A549 (cell line): ENCODE results near the gene DEFB127. TPM values are rescaled to one million over a fixed set of nuclear protein-coding genes. Genes with fewer than 3 reads are reported as not detected.

Experiments used
- ATAC-seq, 2 experiments: fragments of 200-7000 bp in 1 of 2; fragments of >200 bp in 1 of 2; cut with Nextera tagmentation in 1 of 2; cut with Tn5 transposase in 1 of 2; 3 replicates each; pipeline versions ENCODE4 v1.8.0 to v1.9.1; 2018 to 2020; ENCODE audit warnings: mild to moderate bottlenecking in 1 of 2, moderate library complexity in 1 of 2
- CTCF ChIA-PET: fragments of 300-600 bp; sonication (Branson Sonifier 250); formaldehyde crosslinking; extraction: SDS; loops from one replicate; lab custom pipeline; 2021; ENCODE audit warnings: antibody characterized with exemption, inconsistent platforms; lab: Yijun Ruan, JAX
- POLR2A ChIA-PET: fragments of 350-600 bp; formaldehyde crosslinking; extraction: SDS; loops from one replicate; lab custom pipeline; 2021; ENCODE audit warnings: antibody characterized with exemption, inconsistent platforms; lab: Yijun Ruan, JAX
- DNase-seq, 2 experiments: peaks; one replicate each; pipeline versions ENCODE4 v3.0.0 to v3.0.0-alpha.2; 2011 to 2016; ENCODE audit warnings: low read depth in 1 of 2, low spot score in 1 of 2
- FAIRE-seq: peaks from 2 replicates; lab custom pipeline; 2011; peaks lifted over from hg19 to GRCh38; lab: Jason Lieb, UNC
- H3K27ac ChIP-seq, 2 experiments: fragments of >200 bp; sonication (Bioruptor Twin); formaldehyde crosslinking; 3 replicates each; pipeline ENCODE4 v1.5.1; 2016 to 2017
- H3K4me1 ChIP-seq: fragments of >200 bp; sonication (Bioruptor Twin); formaldehyde crosslinking; 3 replicates; pipeline ENCODE4 v1.6.1; 2016
- H3K4me2 ChIP-seq: fragments of >200 bp; sonication (Bioruptor Twin); formaldehyde crosslinking; 3 replicates; pipeline ENCODE4 v1.6.1; 2016
- H3K4me3 ChIP-seq: fragments of >200 bp; sonication (Bioruptor Twin); formaldehyde crosslinking; 3 replicates; pipeline ENCODE4 v1.5.1; 2016
- H3K9me3 ChIP-seq: fragments of >200 bp; sonication (Bioruptor Twin); formaldehyde crosslinking; 3 replicates; pipeline ENCODE4 v1.6.1; 2016
- CBX8 ChIP-seq: fragments of 200-600 bp; sonication (generic); IDR thresholded peaks from 2 replicates; pipeline ENCODE4 v1.6.1; 2016
- CHD2 ChIP-seq: fragments of 150-350 bp; IDR thresholded peaks from 2 replicates; pipeline ENCODE4 v1.6.1; 2014; ENCODE audit warnings: low read length; ENCODE audit not compliant: partially characterized antibody
- CHD4 ChIP-seq: fragments of 200-600 bp; sonication (generic); IDR thresholded peaks from 2 replicates; pipeline ENCODE4 v1.6.1; 2016; ENCODE audit warnings: antibody characterized with exemption, mild to moderate bottlenecking, borderline replicate concordance
- EHF ChIP-seq: fragments of 250-450 bp; sonication (Bioruptor Pico); IDR thresholded peaks from 2 replicates; pipeline ENCODE4 v1.5.0; 2020; ENCODE audit warnings: mild to moderate bottlenecking
- FOXS1 ChIP-seq: fragments of 250-450 bp; sonication (Bioruptor Pico); IDR thresholded peaks from 2 replicates; pipeline ENCODE4 v1.5.0; 2020; ENCODE audit warnings: mild to moderate bottlenecking, moderate library complexity
- GATA3 ChIP-seq: IDR thresholded peaks from 2 replicates; pipeline ENCODE4 v1.6.1; 2012; ENCODE audit warnings: borderline replicate concordance
- HDAC2 ChIP-seq: fragments of 200-600 bp; sonication (generic); IDR thresholded peaks from 2 replicates; pipeline ENCODE4 v1.6.1; 2016
- HEYL ChIP-seq: fragments of 250-450 bp; sonication (Bioruptor Pico); IDR thresholded peaks from 2 replicates; pipeline ENCODE4 v1.8.0; 2021; ENCODE audit warnings: mild to moderate bottlenecking, moderate library complexity
- HOXB13 ChIP-seq: fragments of 250-450 bp; sonication (Bioruptor Pico); IDR thresholded peaks from 2 replicates; pipeline ENCODE4 v1.5.0; 2020; ENCODE audit warnings: low read depth, mild to moderate bottlenecking, moderate library complexity
- KDM1A ChIP-seq: fragments of 200-600 bp; sonication (generic); IDR thresholded peaks from 2 replicates; pipeline ENCODE4 v1.6.1; 2016; ENCODE audit warnings: low read depth, mild to moderate bottlenecking
- KDM5A ChIP-seq: fragments of 200-600 bp; sonication (generic); IDR thresholded peaks from 2 replicates; pipeline ENCODE4 v1.6.1; 2016; ENCODE audit warnings: antibody characterized with exemption, mild to moderate bottlenecking
- MAFK ChIP-seq: fragments of 450-650 bp; IDR thresholded peaks from 2 replicates; pipeline ENCODE4 v1.6.1; 2014; ENCODE audit not compliant: partially characterized antibody
- MAZ ChIP-seq: fragments of 150-350 bp; IDR thresholded peaks from 2 replicates; pipeline ENCODE4 v1.6.1; 2014; ENCODE audit warnings: antibody characterized with exemption, low read depth, low read length, borderline replicate concordance
- NFE2L2 ChIP-seq: fragments of 150-350 bp; conservative IDR thresholded peaks from 2 replicates; pipeline ENCODE4 v1.6.1; 2014; ENCODE audit warnings: low read length
- POLR2A ChIP-seq: IDR thresholded peaks from 2 replicates; pipeline ENCODE4 v1.6.1; 2012; ENCODE audit warnings: mild to moderate bottlenecking, low read length
- POLR2AphosphoS2 ChIP-seq: conservative IDR thresholded peaks from 2 replicates; pipeline ENCODE4 v1.6.1; 2012; ENCODE audit warnings: low read length, improper control_type of control experiment, inconsistent platforms
- RARB ChIP-seq: fragments of 250-450 bp; sonication (Bioruptor Pico); IDR thresholded peaks from 2 replicates; pipeline ENCODE4 v1.8.0; 2021; ENCODE audit warnings: mild to moderate bottlenecking, moderate library complexity
- RFX5 ChIP-seq: fragments of 450-650 bp; IDR thresholded peaks from 2 replicates; pipeline ENCODE4 v1.7.1; 2014; ENCODE audit warnings: antibody characterized with exemption, mild to moderate bottlenecking, moderate library complexity
- SMC3 ChIP-seq: fragments of >200 bp; sonication (Bioruptor Twin); formaldehyde crosslinking; IDR thresholded peaks from 3 replicates; pipeline ENCODE4 v1.6.1; 2018; ENCODE audit warnings: inconsistent platforms
- TFCP2L1 ChIP-seq: fragments of 250-450 bp; sonication (Bioruptor Pico); IDR thresholded peaks from 2 replicates; pipeline ENCODE4 v1.5.0; 2021; ENCODE audit warnings: mild to moderate bottlenecking
- TP53 ChIP-seq: fragments of 250-450 bp; sonication (Bioruptor Pico); IDR thresholded peaks from 2 replicates; pipeline ENCODE4 v1.5.0; 2021; ENCODE audit warnings: mild to moderate bottlenecking, moderate library complexity
- ZC3H11A ChIP-seq: fragments of 450-650 bp; IDR thresholded peaks from 2 replicates; pipeline ENCODE4 v1.6.1; 2014; ENCODE audit warnings: antibody characterized with exemption, mild to moderate bottlenecking
- WGBS: methylation state at CpG from one replicate; pipeline ENCODE4 v1.1.6; 2017; ENCODE audit errors: missing lambda C conversion rate; 5-methylcytosine and 5-hydroxymethylcytosine counted together
- polyA plus RNA-seq, 4 experiments: library from polyadenylated mRNA; depleted of rRNA in 3 of 4; stranded (reverse); fragments of >200 nt; fragmentation: RNase III in 1 of 4; extraction: RNeasy Plus Mini Kit Qiagen cat#74134 plus additional on column Dnase treatment in 1 of 4; gene quantifications; 2 replicates in 3 of 4; 3 replicates in 1 of 4; pipeline ENCODE4 v1.2.3, GENCODE V29; 2011 to 2017
- TF ChIP-seq, protein P1 (sequence below): fragments of 250-450 bp; sonication (Bioruptor Pico); IDR thresholded peaks from 2 replicates; pipeline ENCODE4 v1.5.0; 2021; ENCODE audit warnings: mild to moderate bottlenecking, moderate library complexity, borderline replicate concordance
- TF ChIP-seq, protein P2 (sequence below): fragments of 450-650 bp; IDR thresholded peaks from 2 replicates; pipeline ENCODE4 v1.6.1; 2014; ENCODE audit warnings: antibody characterized with exemption
- TF ChIP-seq, protein P3 (sequence below): IDR thresholded peaks from 2 replicates; pipeline ENCODE4 v1.6.1; 2012

The DEFB127 gene
- polyA plus RNA-seq, 2 of the 4 experiments (the other 2 are of a cell fraction) = not detected

DNA sequence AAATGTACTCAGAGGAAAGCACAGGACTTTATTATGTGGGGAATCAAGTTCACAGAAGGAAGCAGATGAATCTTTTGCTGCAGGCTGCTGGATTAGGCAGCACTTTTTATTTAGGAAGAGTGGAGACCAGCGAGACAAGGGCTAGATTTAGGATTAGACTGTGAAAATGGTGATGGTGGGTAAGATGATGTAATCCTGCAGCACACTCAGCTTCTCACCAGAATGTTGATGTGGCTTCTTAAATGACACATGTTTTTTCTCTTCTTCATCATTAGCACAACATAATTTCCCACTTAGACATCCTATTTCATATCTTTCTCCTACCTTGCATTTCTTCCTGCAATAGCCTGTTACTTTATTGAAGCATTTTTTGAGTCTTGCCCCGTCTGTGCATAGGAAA is 30.5 kb downstream of the DEFB127 start:
- 3% methylated on average over 2 of the region's 2 CpGs for WGBS
- no peak for FAIRE-seq

DNA sequence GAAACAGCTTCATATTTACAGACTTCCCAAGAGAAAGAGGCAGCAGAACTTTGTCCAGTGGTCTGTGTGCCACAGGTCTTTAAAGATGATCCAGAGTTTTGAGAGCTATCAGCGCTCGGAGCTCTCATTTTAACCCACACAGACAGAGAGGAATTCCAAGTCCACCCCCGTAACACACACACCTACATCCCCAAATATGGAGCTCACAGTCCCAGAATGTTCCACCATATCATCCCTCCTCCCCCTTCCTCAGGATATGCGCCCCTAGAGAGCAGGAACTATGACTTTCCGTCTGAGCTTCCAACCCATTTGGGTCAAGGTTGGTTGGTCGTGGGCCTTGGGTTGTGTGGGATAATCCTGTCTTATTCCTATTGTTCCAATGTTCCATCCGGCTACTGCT is 32.4 kb downstream of the DEFB127 start, which contains the start of gene DEFB128:
DEFB128 (minus strand) TSS at position 101 of the 400 bp plus-strand sequence; CDS start at position 13, 88 bp downstream.
- H3K4me2 ChIP-seq = no peak within 1 kb of the TSS
- WGBS = 23% methylated on average over 7 of the region's 7 CpGs
- H3K4me3 ChIP-seq = no peak within 1 kb of the TSS
- CTCF ChIA-PET = no interaction called here
- no peaks in the 10 kb centered on the region for H3K9me3 ChIP-seq
- DNase-seq = no peak
- POLR2A ChIA-PET = no interaction called here
- H3K27ac ChIP-seq = no peak within 1 kb of the TSS
- TF ChIP-seq HEYL (CRISPR knock-in tag) = no peak
- TF ChIP-seq POLR2AphosphoS2 = no peak
- TF ChIP-seq, protein P1, sequence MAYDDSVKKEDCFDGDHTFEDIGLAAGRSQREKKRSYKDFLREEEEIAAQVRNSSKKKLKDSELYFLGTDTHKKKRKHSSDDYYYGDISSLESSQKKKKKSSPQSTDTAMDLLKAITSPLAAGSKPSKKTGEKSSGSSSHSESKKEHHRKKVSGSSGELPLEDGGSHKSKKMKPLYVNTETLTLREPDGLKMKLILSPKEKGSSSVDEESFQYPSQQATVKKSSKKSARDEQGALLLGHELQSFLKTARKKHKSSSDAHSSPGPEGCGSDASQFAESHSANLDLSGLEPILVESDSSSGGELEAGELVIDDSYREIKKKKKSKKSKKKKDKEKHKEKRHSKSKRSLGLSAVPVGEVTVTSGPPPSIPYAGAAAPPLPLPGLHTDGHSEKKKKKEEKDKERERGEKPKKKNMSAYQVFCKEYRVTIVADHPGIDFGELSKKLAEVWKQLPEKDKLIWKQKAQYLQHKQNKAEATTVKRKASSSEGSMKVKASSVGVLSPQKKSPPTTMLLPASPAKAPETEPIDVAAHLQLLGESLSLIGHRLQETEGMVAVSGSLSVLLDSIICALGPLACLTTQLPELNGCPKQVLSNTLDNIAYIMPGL (CRISPR knock-in tag) = no peak
- no peak for TF ChIP-seq SMC3
- no peak for TF ChIP-seq MAZ
- TF ChIP-seq EHF (CRISPR knock-in tag) = no peak
- TF ChIP-seq HOXB13 = no peak
- no peak for TF ChIP-seq GATA3
- TF ChIP-seq TP53 (CRISPR knock-in tag) = no peak
- TF ChIP-seq, protein P2, sequence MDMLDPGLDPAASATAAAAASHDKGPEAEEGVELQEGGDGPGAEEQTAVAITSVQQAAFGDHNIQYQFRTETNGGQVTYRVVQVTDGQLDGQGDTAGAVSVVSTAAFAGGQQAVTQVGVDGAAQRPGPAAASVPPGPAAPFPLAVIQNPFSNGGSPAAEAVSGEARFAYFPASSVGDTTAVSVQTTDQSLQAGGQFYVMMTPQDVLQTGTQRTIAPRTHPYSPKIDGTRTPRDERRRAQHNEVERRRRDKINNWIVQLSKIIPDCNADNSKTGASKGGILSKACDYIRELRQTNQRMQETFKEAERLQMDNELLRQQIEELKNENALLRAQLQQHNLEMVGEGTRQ = no peak
- no peak for TF ChIP-seq HDAC2
- H3K4me1 ChIP-seq = no peaks in the 10 kb centered on the region
- FAIRE-seq = no peak
- 0 out of 6 replicates have a peak, but pooled peaks of 1 of the 2 experiments have one; percentile 24 for ATAC-seq

More for the DNA sequence above, 30.5 kb downstream of the DEFB127 start:
- ChIA-PET CTCF (no interaction called here), POLR2A (no interaction called here)
- H3K4me3 ChIP-seq = no peak overlapping the region
- TF ChIP-seq, protein P3, sequence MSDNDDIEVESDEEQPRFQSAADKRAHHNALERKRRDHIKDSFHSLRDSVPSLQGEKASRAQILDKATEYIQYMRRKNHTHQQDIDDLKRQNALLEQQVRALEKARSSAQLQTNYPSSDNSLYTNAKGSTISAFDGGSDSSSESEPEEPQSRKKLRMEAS = no peak
- TF ChIP-seq FOXS1 (CRISPR knock-in tag) (no peak), RARB (no peak), POLR2A (no peak), MAFK (no peak), POLR2AphosphoS2 (no peak), RFX5 (no peak)
- TF ChIP-seq, protein P2 = no peak
- no peak overlapping the region for H3K4me2 ChIP-seq
- no peaks in the 10 kb centered on the region for H3K9me3 ChIP-seq
- H3K4me1 ChIP-seq = no peaks in the 10 kb centered on the region
- no peak for ATAC-seq
- no peak overlapping the region for H3K27ac ChIP-seq
- no peak for DNase-seq

DNA sequence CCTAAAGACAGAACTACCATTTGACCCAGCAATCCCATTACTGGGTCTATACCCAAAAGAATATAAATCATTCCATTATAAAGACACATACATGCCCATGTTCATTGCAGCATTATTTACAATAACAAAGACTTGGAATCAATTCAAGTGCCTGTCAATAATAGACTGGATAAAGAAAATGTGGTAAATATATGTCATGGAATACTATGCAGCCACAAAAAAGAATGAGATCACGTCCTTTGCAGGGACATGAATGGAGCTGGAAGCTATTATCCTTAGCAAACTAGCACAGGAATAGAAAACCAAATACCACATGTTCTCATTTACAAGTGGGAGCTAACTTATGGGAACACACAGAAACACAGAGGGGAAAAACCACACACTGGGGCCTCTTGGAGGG is 41.0 kb downstream of the DEFB127 start:
- TF ChIP-seq HEYL (CRISPR knock-in tag) (no peak), MAFK (no peak), TFCP2L1 (CRISPR knock-in tag) (no peak), CBX8 (no peak), CHD4 (no peak), POLR2A (no peak), KDM5A (no peak), NFE2L2 (no peak), CHD2 (no peak), ZC3H11A (no peak), FOXS1 (CRISPR knock-in tag) (no peak), KDM1A (no peak), RFX5 (no peak)
- TF ChIP-seq, protein P2 = no peak
- TF ChIP-seq, protein P1 (CRISPR knock-in tag) = no peak
- ATAC-seq = no peak
- CTCF ChIA-PET = interaction anchor here (0.6 kb wide), 1 partner anchor 1644 kb away, joined by 3 read pairs; no protein-coding TSS in a partner anchor
- FAIRE-seq = no peak
- no peak for DNase-seq
- Histone ChIP-seq H3K9me3 (no peaks in the 10 kb centered on the region), H3K4me2 (no peak overlapping the region), H3K4me1 (no peaks in the 10 kb centered on the region), H3K27ac (no peak overlapping the region), H3K4me3 (no peak overlapping the region)
- 5% methylated on average over 1 of the region's 1 CpG for whole genome bisulfite sequencing
- POLR2A ChIA-PET = no interaction called here
